ENCODE results near the gene RASAL2.

GRCh38 chr1:178485541-178485981, 391.7 kb downstream of the RASAL2 start:
- TF ChIP-seq, protein P1, sequence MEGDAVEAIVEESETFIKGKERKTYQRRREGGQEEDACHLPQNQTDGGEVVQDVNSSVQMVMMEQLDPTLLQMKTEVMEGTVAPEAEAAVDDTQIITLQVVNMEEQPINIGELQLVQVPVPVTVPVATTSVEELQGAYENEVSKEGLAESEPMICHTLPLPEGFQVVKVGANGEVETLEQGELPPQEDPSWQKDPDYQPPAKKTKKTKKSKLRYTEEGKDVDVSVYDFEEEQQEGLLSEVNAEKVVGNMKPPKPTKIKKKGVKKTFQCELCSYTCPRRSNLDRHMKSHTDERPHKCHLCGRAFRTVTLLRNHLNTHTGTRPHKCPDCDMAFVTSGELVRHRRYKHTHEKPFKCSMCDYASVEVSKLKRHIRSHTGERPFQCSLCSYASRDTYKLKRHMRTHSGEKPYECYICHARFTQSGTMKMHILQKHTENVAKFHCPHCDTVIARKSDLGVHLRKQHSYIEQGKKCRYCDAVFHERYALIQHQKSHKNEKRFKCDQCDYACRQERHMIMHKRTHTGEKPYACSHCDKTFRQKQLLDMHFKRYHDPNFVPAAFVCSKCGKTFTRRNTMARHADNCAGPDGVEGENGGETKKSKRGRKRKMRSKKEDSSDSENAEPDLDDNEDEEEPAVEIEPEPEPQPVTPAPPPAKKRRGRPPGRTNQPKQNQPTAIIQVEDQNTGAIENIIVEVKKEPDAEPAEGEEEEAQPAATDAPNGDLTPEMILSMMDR (IDR thresholded peaks at IDR 0.05), result no peak
- TF ChIP-seq TCF7L2 (IDR thresholded peaks at IDR 0.05; ENCODE audit: low read depth, low read length) (no peak), REST (IDR thresholded peaks at IDR 0.05; ENCODE audit: insufficient read depth in 1 of 2, low read depth in 2 of 2, low read length in 1 of 2) (no peak), SIN3A (IDR thresholded peaks at IDR 0.05; ENCODE audit: borderline replicate concordance, insufficient read depth, low read depth, low read length) (no peak)
